Stimulated activated CD4-positive, alpha-beta T cell treated with anti-CD3 and anti-CD28 coated beads, TNF-alpha, amount 100 ng/mL, for 4 hours (primary cell): ENCODE results near the gene SHF.
A peak's percentile ranks its signal among the peaks of the same experiment; 100 is the strongest.

Experiments
- DNase-seq, 3 experiments: peaks; one replicate each; pipeline ENCODE4 v3.0.0-alpha.2; 2020; ENCODE audit warnings: low read depth in 3 of 3

The SHF gene

DNA sequence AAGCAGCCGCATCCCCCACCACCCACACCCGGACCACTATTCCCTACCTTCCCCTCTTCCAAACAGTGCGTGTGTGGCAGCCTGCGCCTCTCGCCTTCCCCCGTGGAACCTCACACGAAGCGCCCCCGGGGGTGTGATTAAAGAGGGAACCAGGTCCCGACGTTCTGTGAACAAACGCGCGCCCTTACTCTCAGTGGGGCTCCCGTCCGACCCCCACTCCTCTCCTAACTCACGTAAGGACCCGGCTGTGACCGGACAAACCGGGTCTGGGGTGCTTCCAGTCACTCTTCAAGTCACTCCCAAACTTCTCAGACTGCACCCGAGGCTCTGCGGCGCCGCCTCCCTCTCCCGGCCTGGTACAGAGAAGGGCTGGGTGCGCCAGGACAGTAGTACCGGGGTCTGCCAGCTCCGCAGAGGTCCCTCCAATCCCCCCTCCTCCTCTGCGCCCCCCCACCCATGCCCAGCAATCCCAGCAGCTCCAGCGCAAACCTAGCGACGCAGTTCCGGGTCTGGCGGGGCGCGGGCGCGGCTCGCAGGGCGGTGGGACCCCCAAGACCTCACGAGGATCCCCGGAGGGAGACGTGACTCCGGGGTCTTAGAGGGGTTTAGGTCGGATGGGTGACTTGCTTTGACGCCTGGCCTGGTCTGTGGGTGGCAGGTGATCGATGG lies 58.7 kb downstream of the SHF start:
- DNase-seq, result no peak

DNA sequence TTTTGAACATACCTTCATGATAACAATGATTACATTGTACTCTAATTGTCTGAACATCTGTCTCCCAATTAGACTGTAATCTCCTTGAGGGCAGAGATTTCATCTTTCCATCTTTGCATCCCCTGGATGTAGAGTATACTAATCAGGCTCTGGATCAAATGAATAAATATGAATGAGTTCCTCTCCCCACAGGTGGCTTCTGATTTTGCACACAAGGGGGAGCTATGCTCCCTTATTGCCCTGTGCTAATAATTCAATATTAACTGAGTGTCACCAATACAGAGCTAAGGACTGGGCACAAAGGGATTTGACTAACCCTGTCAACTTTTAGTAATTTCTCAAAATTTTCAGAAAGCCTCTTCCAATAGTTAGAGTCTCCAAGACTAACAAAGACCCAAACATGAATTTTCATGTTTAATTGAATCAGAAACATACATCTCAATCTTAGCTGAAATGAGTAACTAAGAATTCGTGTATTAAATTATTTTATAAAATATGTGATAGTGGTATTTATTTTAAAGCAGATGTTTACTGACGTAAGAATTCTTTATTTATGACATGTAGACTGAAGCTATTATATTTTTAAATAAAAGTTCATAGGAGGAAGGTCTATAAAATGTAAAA lies 61.1 kb downstream of the SHF start:
- peak in 1 of 3 experiments; percentile 14 for DNase-seq

DNA sequence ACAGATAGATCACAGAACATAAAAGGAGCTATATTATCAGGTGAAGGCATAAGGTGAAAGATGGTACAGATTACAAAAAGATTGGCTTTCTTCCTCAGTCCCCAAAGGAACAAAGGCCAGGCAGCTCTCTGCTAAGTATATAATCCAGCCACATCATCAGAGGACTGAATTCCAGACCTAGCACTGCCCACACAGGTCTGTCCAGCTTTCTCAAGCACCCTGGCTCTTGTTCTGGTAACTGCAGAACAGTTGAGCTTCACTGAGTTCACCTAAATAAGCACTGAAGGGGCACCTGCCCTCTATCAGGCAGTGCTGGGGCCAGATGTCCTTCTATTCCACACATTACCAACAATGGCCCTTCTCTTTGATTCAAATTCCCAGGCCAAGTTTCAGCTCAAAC lies 64.4 kb downstream of the SHF start:
- no peak for DNase-seq

DNA sequence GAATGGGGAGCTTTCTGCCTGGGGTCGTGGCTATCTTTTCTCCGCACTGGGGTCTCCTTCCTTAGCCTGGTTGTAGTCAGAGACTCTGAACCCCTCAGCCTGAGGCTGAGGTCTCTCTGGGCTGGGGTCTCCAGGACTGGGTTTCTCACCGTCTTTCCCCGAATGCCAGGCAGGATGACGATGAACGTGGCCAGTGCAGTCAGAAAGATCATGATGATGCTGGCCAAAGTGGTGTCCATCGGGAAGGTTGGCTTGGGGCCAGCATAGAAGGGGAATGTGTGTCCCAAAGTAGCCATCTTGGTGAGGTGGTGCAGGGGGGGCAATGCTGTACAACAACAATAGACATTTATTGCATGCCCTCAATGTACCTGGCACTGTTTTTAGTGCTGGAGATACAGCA lies 65.0 kb downstream of the SHF start:
- no peak for DNase-seq

DNA sequence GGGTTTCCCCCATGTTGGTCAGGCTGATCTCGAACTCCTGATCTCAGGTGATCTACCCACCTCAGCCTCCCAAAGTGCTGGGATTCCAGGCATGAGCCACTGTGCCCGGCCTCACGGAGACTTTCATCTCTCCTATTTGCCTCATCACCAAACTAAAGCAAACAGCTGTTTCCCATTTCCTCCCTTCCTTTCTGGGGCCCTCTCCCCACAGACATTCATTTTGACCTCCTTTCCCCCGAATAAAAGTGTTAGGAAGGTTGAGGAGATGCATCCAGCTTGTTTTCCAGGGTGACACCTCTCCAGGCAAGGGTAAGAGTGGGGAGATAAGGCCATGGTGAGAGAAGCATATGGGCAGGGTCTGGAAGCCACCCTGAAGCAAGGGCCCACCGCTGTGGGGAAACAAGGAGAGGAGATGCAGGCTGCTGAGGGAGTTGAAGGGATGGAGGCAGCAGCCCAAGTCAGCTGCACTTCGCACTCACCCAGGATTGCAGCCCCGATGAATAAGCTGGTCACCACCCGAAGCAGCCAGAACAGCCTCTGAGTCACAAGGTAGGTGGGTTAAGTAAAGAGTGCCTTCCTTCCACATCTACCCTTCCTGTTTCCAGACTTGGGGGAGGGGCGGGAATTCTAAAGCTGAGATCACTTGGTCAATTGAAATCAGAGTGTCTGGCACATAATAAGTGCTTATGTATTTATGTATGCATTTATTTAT lies 65.9 kb downstream of the SHF start:
- DNase-seq, result no peak

DNA sequence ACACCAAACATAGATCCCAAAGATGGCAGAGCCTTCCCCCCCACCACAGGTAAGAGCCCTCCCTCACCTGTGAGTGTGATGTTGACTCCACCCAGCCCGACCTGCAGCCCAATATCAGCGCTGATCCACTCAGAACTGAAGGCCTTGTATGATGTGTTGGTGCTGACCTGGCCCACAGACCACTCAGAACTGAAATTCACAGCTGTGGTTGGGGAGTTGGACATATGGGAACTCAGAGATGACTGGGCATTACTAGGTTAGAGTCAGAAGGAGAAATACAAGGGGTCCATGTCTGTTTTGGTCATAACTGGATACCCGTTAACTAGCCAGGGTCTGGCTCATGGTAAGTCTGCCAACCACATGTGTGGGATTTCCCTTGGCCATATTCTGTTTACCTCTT lies 66.7 kb downstream of the SHF start:
- no peak for DNase-seq

DNA sequence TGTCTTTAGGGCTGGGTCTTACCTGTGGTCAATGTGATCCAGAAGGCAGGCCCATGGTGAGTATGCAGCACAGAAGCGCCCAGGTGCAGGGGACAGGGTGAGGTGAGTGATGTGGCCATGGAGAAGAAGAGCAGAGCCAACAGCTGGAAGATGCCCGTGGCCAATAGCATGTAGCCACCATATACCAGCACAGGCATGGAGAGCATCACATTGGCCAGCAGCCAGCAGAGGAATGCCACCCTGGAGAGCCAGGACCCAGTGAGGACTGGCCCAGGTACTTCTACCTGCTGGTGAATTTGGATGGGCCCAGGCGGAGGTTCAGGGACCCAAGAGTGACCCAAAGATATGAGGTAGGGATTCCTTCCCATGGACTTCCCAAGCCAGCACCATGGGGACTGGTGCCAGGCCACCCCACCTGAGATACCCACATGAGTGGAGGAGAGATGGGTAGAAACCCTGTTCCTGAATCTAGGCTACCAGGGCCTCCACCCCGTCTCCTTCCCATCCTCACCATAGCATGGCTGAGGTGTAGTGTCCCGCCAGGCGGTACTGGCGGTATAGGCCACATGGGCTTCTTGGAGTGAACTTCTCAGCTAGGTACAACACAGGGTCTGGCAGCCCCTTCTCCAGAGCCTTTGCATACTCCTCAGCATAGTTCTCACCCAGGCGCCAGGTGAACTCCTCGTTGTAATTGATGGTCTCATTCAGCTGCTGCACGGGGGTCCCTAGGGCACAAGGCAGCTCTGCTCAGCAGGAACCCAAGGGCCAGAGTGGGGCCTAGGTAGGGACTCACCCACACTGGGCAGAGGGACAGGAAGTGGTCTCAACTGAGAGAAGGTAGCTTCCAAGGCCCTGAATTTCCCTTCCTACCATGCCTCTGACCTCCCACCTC lies 67.4 kb downstream of the SHF start:
- no peak for DNase-seq

DNA sequence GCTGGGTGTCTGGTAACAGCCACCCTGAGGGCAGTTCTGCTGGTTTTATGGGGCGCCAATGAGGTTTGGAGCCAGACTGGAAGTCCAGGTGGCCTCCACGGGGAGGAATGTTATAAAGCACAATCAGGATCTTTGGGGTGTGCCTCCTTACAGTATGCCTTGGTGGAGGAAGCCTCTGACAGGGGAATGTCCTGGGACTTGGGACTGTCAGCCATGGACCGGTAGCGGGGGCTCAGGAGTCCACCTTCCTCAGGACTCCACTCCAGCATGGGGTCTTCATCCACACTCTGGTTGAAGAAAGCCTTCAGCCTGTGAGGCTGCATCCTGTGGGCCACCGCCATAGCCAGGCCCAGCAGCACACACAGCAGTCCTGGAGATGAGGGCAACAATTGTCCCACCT lies 68.8 kb downstream of the SHF start:
- no peak for DNase-seq

DNA sequence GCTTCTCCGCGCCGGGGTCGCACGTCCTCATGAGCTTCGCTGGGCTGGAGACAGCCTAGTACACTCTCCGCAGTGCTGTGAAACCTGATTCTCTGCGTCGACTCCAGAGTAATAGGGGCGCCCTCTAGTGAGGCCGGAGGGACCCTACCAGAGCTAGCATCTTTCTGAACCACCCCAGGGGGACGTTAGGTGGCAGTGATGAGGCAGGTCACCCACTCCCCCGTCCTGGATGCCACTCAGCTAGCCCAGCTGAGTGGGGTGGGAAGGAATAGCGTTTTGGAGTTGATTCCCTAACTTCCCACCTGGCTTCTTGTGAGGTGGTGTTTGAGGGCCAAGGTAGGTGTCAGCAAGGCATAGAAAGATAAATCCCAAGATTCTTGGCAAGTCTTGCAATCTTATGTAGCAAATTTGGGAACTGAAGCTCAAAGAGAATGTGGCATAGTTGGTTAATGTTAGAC lies 69.6 kb downstream of the SHF start:
- DNase-seq, result peak; percentile 62 to 75 (median 65)

DNA sequence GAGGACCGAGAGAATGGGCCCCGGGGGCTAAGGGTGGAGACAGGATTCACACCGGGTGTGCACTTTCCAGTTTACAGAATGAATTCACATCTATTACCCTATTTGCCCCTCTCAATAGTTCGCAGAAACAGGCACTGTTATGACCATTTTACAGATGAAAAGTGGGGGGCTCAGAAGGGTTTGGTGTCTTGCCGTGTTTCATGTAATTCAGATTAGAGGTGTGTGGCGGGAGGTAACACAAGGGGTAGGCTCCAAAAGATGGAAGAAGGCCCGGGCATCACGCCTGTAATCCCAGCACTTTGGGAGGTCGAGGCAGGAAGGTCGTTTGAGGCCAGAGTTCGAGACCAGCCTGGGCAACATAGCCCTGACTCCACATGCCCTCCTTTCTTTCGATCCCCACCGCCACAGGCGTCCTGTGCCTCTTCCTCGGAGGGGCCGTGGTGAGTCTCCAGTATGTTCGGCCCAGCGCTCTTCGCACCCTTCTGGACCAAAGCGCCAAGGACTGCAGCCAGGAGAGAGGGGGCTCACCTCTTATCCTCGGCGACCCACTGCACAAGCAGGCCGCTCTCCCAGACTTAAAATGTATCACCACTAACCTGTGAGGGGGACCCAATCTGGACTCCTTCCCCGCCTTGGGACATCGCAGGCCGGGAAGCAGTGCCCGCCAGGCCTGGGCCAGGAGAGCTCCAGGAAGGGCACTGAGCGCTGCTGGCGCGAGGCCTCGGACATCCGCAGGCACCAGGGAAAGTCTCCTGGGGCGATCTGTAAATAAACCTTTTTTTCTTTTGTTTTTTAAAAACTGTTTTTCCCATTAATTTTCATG lies 70.2 kb downstream of the SHF start:
- DNase-seq, result no peak
